T1000 (cell line): ENCODE results near the gene SUPT4H1.

Experiments
- DNase-seq: peaks from one replicate; lab custom pipeline; 2025; ENCODE audit warnings: mixed read lengths; lab: John Stamatoyannopoulos, UW

SUPT4H1 gene

GRCh38 chr17:58339755-58340404 is 12.1 kb downstream of the SUPT4H1 start:
- no peak for DNase-seq

- DNase-seq: no peak
Measured at GRCh38 chr17:58338841-58339754, 12.9 kb downstream of the SUPT4H1 start.

DNA sequence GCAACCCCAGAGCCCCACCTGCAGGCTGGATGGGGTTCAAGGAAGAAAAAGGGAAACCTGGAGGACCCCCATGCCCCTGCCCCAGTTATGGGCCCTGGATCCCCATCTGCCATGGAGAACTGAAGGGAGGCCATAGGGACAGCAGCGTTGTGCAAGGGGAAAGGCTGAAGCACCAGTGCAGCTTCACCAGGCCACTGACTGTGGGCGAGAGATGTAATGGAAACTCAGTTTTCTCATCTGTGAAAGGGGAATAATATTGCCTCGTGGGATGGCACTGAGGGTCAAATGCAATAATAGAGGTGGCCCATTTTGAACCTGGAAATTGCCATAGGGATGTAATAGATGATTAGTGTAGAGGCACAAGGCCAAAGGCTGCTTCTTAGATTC is 13.6 kb downstream of the SUPT4H1 start:
- DNase-seq: no peak

- no peak for DNase-seq
Measured at GRCh38 chr17:58337600-58338453, 14.2 kb downstream of the SUPT4H1 start.

GRCh38 chr17:58337210-58337599 is 14.8 kb downstream of the SUPT4H1 start:
- no peak for DNase-seq

DNA sequence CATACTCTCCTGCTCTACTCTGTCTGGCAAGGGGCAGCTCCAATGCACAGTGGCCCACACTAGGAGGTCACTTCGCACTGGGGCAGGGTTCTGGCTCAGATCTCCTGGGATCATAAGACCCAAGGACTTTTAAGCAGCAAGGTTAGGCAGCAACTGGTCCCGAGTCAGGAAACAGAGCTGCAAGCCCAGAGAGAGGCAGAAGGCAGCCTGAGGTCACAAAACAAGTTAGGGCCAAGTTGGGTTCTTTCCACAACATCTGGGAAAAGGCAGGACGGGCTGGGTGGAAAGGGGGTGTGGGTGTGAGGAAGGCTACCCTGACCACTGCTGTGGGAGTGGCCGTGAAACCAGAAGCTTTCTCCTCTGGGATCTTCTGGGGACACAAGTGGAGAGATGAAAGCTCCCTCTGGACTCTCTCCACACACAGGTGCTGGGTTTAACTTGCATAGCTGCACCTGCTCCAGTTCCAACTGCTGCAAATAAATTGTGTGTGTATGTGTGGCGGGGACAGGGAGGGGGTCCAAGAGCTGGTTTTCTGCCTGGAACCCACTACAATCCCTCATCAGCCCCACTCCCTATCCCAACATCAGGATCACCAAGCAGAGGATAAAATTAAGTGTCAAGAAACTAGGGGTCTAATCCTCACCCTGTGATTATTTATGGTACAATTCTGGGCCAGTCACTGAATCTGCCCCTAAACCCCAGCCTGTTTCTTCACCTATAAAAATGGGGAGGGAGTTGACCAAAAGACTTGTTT is 15.4 kb downstream of the SUPT4H1 start:
- no peak for DNase-seq

DNA sequence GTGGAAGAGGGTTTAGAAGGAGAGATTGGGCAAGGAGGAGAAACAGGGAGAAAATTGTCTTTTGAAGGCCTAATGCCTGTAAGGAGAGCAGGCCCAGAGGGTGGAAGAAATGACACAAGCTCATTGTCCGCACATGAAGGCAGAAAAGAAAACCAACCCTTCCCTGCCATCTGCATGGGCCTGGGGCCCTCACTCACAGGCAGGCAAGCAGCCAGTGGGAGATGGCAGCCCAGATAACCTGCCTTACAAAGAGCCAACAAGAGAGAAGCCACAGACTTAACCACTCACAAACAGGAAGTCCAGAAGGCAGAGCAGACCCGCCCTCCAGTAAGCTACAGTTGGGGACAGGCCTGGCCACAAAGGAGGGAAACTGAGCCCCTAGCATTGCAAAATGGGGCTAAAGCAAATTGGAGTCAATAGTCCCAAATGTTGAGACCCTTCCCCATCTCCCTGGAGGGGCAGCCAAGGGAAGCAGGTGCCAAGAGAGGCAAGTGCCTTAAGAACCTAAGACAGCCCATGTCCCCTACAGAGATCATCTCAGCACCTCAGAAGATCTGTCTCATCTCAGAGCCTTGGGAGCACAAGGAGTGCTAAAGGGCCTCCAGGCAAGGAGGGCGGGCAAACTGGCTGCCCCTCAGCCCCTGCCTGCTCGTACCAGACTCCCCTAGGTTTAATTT is 16.1 kb downstream of the SUPT4H1 start:
- DNase-seq: no peak

- DNase-seq: no peak
Measured at GRCh38 chr17:58335061-58335731, 16.8 kb downstream of the SUPT4H1 start.

DNA sequence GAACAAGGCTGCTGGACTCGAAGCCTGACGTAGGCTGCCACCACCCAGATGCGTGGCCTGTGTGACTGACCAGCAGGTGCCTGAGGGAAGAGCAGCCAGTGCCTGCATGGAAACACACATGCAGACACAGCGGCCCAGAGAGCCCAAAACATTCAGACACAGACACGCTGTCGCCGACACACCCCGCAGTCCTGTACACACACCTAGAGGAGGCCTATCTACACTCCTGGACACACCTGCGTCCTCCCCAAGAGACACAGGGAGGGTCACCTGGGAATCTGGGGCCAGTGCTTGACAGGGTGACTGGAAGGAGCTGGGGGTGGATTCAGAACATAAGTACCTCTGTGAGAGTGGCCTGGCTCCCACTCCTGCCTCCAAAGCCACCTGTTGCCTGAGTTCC is 17.3 kb downstream of the SUPT4H1 start:
- no peak for DNase-seq

DNA sequence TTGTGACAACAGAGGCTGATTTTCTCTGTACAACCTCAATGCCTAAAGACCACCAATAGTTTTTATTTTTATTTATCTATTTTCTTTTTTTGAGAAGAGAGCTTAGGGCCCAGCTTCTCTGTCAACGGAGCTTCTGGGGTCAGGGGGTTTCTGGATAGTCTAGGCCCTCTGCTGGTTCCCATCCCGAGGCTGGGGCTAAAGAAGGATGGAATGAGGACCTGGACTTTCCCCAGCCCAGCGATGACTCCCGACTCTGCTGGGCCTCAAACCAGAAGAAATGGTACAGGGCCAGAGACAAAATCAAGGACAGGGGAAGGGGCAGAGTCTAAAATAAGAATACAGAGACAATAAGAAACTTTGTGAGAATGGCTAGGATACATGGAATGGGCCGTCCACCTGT is 17.7 kb downstream of the SUPT4H1 start:
- DNase-seq: no peak

- DNase-seq: no peak
Measured at GRCh38 chr17:58333736-58334207, 18.2 kb downstream of the SUPT4H1 start.

GRCh38 chr17:58332778-58333735 is 18.9 kb downstream of the SUPT4H1 start:
- no peak for DNase-seq

DNA sequence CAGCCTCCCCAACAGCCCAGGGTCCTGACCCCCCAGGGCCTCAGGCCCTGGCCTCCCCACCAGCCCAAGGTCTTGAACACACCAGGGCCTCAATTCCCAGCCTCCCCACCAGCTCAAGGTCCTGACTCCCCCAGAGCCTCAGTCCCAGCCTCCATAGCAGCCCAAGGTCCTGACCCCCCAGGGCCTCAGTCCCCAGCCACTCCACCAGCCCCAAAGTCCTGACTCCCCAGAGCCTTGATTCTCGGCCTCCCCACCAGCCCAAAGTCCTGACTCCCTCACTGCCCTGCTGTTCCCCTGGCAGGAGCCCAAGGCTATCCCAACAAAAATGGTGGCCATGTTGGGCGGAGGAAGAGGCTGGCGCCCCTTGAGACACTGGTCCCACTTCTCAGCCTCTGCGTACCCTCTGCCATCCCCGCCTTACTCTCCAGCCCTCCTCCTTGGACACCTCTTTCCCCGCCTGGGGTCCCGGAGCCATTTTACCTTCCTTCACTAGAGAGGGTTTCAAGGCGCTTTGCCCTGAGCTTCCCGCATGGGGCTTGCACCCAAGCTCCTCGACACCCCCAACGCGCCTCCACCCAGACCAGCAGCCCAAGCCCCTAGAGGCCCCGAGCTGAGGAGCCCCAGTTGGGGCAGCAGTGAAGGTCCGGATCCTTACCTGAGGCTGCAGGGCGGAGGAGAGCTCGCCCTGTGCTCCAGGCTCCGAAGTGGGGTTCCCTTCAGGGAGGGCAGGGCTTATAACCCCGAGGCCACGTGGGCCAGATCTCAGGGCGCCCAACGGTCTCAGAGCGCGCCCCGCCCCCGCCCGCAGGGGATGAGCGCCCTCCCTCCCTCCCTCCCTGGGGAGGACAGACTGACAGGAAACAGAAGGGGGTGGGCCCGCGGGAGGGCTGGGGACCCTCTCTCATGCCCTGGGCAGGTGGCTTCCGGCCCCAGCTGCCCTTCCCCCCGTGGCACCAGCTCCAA is 19.9 kb downstream of the SUPT4H1 start:
- DNase-seq: no peak

GRCh38 chr17:58330997-58331814 is 20.8 kb downstream of the SUPT4H1 start:
- DNase-seq: no peak

GRCh38 chr17:58330538-58330996 is 21.4 kb downstream of the SUPT4H1 start:
- no peak for DNase-seq

DNA sequence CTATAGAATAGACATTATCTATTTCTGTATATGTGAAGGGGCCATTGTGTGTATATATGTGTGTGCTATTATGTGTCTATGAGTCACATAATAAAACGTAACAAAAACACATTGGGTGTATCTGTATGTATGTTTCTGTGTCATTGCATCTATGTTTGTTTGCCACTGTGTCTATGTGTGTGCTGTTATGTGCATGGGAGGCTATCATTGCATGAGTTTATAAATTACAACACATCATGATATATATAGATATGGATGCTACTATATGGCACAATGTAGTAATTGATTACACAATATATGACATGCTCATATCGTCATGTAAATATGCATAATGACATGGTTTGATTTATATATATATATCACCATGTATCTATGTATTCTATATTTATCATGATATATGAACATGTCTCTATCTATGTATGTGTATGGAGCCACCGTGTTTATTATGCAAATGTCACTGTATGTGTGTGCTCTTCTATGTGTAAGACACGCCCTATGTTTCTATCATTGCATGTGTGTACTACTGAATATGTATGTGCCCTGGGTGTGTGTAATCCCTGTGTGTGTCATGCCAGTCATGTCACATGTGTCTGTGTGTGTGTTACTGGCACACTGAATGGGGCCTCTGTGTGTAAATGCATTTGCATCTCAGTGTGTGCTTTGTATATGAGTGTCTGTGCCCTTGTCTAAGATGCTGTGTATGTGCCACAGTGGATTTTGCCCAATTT is 22.0 kb downstream of the SUPT4H1 start:
- DNase-seq: no peak
